ENCODE results near the gene CERCAM. TPM values are rescaled to one million over a fixed set of nuclear protein-coding genes. Genes with fewer than 3 reads are reported as not detected.

CERCAM gene
- total and polyA plus RNA-seq, 2 experiments from 2014 or later, result 525 to 596 TPM

DNA sequence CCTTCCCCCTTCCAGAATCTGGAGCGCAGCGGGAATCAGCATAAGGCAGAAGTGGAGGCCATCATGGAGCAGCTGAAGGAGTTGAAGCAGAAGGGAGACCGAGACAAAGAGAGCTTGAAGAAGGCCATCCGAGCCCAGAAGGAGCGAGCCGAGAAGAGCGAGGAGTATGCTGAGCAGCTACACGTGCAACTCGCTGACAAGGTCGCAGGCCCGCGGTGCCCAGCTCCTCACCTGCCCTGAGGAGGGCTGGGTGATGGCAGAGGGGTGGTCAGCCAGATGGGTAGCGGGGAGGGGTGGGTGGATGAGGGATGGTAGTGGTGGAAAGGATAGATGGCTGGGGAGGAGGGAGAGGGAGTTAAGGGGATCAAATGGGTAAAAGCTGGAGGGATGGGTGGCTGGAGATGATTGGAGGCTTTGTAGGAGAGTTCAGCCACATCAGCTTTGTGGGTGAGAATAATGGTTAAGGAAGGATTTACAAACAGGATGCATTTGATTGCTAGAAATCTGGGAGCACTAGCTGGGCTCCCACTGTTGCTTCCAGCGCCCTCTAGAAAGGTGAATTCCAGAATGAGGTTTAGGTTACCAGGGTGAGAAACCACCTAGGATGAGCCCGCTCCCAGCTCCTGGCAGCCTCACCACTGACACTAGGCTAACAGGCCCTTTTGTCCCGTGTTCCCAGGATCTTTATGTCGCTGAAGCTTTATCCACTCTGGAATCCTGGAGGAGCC lies 64.2 kb downstream of the CERCAM start:
- TF ChIP-seq EZH2 (IDR thresholded peaks at IDR 0.05; ENCODE audit: insufficient read depth, poor library complexity, severe bottlenecking) (no peak), EZH2phosphoT487 (IDR thresholded peaks at IDR 0.05; ENCODE audit: insufficient read depth, low read depth) (no peak)
- 89 to 91% methylated on average over 16 to 17 of the region's 17 CpGs for WGBS, 2 experiments (ENCODE audit: low coverage in 1 of 2, low lambda C conversion rate in 2 of 2, missing lambda C conversion rate in 2 of 2)
- no peak for DNase-seq
- in situ Hi-C loops (cut with MboI), result no loop called here
- H3K27ac ChIP-seq, result no peak overlapping the region
- no peaks in the 10 kb centered on the region for H4K20me1 ChIP-seq (ENCODE audit: insufficient read depth)
- H3K4me3 ChIP-seq, result no peak overlapping the region
- no peaks in the 10 kb centered on the region for H3K27me3 ChIP-seq (replicated peaks; ENCODE audit: insufficient read depth)
- no peaks in the 10 kb centered on the region for H3K9me3 ChIP-seq (ENCODE audit: low read depth)
- H2AFZ ChIP-seq, result no peak overlapping the region
- no peaks in the 10 kb centered on the region for H3K79me2 ChIP-seq (ENCODE audit: insufficient read depth)
- no peaks in the 10 kb centered on the region for H3F3A ChIP-seq (ENCODE audit: insufficient read depth)
- peaks cover 25% of the 10 kb centered on the region for H3K36me3 ChIP-seq (ENCODE audit: low read depth)
- H3K9ac ChIP-seq, result no peak overlapping the region
- H3K9me2 ChIP-seq (ENCODE audit: insufficient read depth), result no peaks in the 10 kb centered on the region
- H3K4me1 ChIP-seq (ENCODE audit: insufficient read depth), result no peaks in the 10 kb centered on the region
- no peak overlapping the region for H3K4me2 ChIP-seq (ENCODE audit: unreplicated experiment)

DNA sequence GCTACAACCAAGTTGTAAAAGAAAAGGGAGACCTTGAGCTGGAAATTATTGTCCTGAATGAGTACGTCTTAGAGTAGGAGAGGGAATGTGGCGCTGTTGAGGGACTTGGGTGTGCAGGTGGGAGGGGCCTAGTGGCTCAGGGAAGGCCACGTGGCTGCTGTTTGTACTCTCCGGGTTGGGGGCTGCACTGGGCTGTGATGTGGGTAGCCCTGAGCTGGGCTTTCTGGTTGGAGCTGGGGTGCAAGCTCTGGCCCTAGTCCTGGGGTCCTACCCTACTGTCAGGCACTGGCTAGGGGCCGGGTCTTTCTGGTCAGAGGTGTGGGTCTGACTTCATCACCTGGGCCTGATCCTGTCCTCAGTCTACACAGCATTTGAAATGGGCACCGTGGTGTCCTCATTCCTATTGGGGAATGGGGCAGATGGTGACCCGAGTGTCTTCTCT lies 64.8 kb downstream of the CERCAM start:
- 79 to 80% methylated on average over 7 of the region's 7 CpGs for WGBS, 2 experiments (ENCODE audit: low coverage in 1 of 2, low lambda C conversion rate in 2 of 2, missing lambda C conversion rate in 2 of 2)
- no peak overlapping the region for H3K4me2 ChIP-seq (ENCODE audit: unreplicated experiment)
- peaks cover 19% of the 10 kb centered on the region for H3K36me3 ChIP-seq (ENCODE audit: low read depth)

DNA sequence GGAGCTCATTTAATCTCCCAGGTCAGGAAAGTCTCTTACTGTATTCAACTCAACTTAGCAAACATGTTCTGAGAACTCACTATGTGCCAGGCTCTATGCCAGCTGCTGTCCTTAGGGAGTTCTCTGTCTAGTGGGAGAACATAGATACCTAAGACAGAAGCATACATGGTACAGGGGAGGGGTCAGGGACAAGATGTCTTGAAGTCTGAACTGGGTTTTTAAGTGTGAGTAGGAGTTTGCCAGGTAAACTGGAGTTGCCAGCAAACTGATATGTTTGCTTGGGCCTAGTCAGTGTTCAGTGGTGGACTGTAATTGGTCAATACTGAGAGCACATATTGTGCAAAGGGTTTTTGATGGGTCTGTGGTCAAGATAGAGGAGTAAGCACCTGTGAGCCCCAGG lies 65.5 kb downstream of the CERCAM start:
- H3K79me2 ChIP-seq (ENCODE audit: insufficient read depth), result no peaks in the 10 kb centered on the region
- H3K4me1 ChIP-seq (ENCODE audit: insufficient read depth), result no peaks in the 10 kb centered on the region
- in situ Hi-C loops (cut with MboI), result no loop called here
- H3F3A ChIP-seq (ENCODE audit: insufficient read depth), result no peaks in the 10 kb centered on the region
- H3K27ac ChIP-seq, result no peak overlapping the region
- H3K4me3 ChIP-seq, result no peak overlapping the region
- no peaks in the 10 kb centered on the region for H4K20me1 ChIP-seq (ENCODE audit: insufficient read depth)
- no peak for DNase-seq
- H3K9ac ChIP-seq, result no peak overlapping the region
- H3K27me3 ChIP-seq (replicated peaks; ENCODE audit: insufficient read depth), result no peaks in the 10 kb centered on the region
- H3K9me2 ChIP-seq (ENCODE audit: insufficient read depth), result no peaks in the 10 kb centered on the region
- no peak overlapping the region for H2AFZ ChIP-seq
- TF ChIP-seq EZH2 (IDR thresholded peaks at IDR 0.05; ENCODE audit: insufficient read depth, poor library complexity, severe bottlenecking), result no peak
- TF ChIP-seq EZH2phosphoT487 (IDR thresholded peaks at IDR 0.05; ENCODE audit: insufficient read depth, low read depth), result no peak
- H3K36me3 ChIP-seq (ENCODE audit: low read depth), result peaks cover 19% of the 10 kb centered on the region
- H3K4me2 ChIP-seq (ENCODE audit: unreplicated experiment), result no peak overlapping the region
- H3K9me3 ChIP-seq (ENCODE audit: low read depth), result no peaks in the 10 kb centered on the region

More for the DNA sequence above, 64.8 kb downstream of the CERCAM start:
- no peak for DNase-seq
- in situ Hi-C loops (cut with MboI), result no loop called here
- Histone ChIP-seq H3K9ac (no peak overlapping the region), H3K79me2 (ENCODE audit: insufficient read depth) (no peaks in the 10 kb centered on the region), H3K9me3 (ENCODE audit: low read depth) (no peaks in the 10 kb centered on the region), H3K27ac (no peak overlapping the region), H4K20me1 (ENCODE audit: insufficient read depth) (no peaks in the 10 kb centered on the region), H3K27me3 (replicated peaks; ENCODE audit: insufficient read depth) (no peaks in the 10 kb centered on the region), H3K9me2 (ENCODE audit: insufficient read depth) (no peaks in the 10 kb centered on the region), H3K4me1 (ENCODE audit: insufficient read depth) (no peaks in the 10 kb centered on the region), H2AFZ (no peak overlapping the region), H3K4me3 (no peak overlapping the region), H3F3A (ENCODE audit: insufficient read depth) (no peaks in the 10 kb centered on the region)
- no peak for TF ChIP-seq EZH2phosphoT487 (IDR thresholded peaks at IDR 0.05; ENCODE audit: insufficient read depth, low read depth)
- no peak for TF ChIP-seq EZH2 (IDR thresholded peaks at IDR 0.05; ENCODE audit: insufficient read depth, poor library complexity, severe bottlenecking)

MicroRNAs within 50 kb of the gene (microRNA counts, 767-probe panel; counts per million panel counts)
- microRNA hsa-miR-219-2-3p, result 447 counts per million, percentile 86 among the panel's probes with 10 or more counts

Small RNA genes lying within 50 kb of the gene (microRNA-seq; reads per million reads assigned to microRNA genes)
- gene MIR219B (ENCODE audit: borderline number of aligned reads), result not detected

Other genes with a start within 250 kb of the CERCAM start
- gene CIZ1, start 229.3 kb upstream of the CERCAM start, total RNA-seq (2014; rRNA removed; shearing (Covaris generic)), result 39.1 and 48.5 TPM in 2 replicates
- gene CIZ1, start 229.3 kb upstream of the CERCAM start, polyA plus RNA-seq (2016; fragmentation: Nextera tagmentation; extraction: Ambion mirVana), result 73.1 and 74.7 TPM in 2 replicates
- gene DNM1, start 217.5 kb upstream of the CERCAM start, total RNA-seq (2014; rRNA removed; shearing (Covaris generic)), result 11.3 and 12.1 TPM in 2 replicates
- 13.7 and 19.0 TPM in 2 replicates for gene DNM1, start 217.5 kb upstream of the CERCAM start, polyA plus RNA-seq (2016; fragmentation: Nextera tagmentation; extraction: Ambion mirVana)
- 116 and 121 TPM in 2 replicates for gene GOLGA2, start 144.8 kb upstream of the CERCAM start, total RNA-seq (2014; rRNA removed; shearing (Covaris generic))
- 32.9 and 35.1 TPM in 2 replicates for gene GOLGA2, start 144.8 kb upstream of the CERCAM start, polyA plus RNA-seq (2016; fragmentation: Nextera tagmentation; extraction: Ambion mirVana)
- 32.8 and 43.3 TPM in 2 replicates for gene SWI5, start 144.6 kb upstream of the CERCAM start, total RNA-seq (2014; rRNA removed; shearing (Covaris generic))
- 60.7 and 64.9 TPM in 2 replicates for gene SWI5, start 144.6 kb upstream of the CERCAM start, polyA plus RNA-seq (2016; fragmentation: Nextera tagmentation; extraction: Ambion mirVana)
- 10.0 and 13.8 TPM in 2 replicates for gene TRUB2, start 98.4 kb upstream of the CERCAM start, total RNA-seq (2014; rRNA removed; shearing (Covaris generic))
- 30.3 and 33.2 TPM in 2 replicates for gene TRUB2, start 98.4 kb upstream of the CERCAM start, polyA plus RNA-seq (2016; fragmentation: Nextera tagmentation; extraction: Ambion mirVana)
- gene COQ4, start 98.0 kb upstream of the CERCAM start, total RNA-seq (2014; rRNA removed; shearing (Covaris generic)), result 29.1 and 46.8 TPM in 2 replicates
- gene COQ4, start 98.0 kb upstream of the CERCAM start, polyA plus RNA-seq (2016; fragmentation: Nextera tagmentation; extraction: Ambion mirVana), result 34.1 and 36.0 TPM in 2 replicates
- gene SLC27A4, start 80.3 kb upstream of the CERCAM start, total RNA-seq (2014; rRNA removed; shearing (Covaris generic)), result 22.9 and 30.9 TPM in 2 replicates
- gene SLC27A4, start 80.3 kb upstream of the CERCAM start, polyA plus RNA-seq (2016; fragmentation: Nextera tagmentation; extraction: Ambion mirVana), result 11.8 and 12.3 TPM in 2 replicates
- gene URM1, start 49.5 kb upstream of the CERCAM start, total RNA-seq (2014; rRNA removed; shearing (Covaris generic)), result 39.2 and 59.2 TPM in 2 replicates
- 60.9 and 64.4 TPM in 2 replicates for gene URM1, start 49.5 kb upstream of the CERCAM start, polyA plus RNA-seq (2016; fragmentation: Nextera tagmentation; extraction: Ambion mirVana)
- 29.5 and 37.9 TPM in 2 replicates for gene ODF2, start 35.1 kb downstream of the CERCAM start, total RNA-seq (2014; rRNA removed; shearing (Covaris generic))
- gene ODF2, start 35.1 kb downstream of the CERCAM start, polyA plus RNA-seq (2016; fragmentation: Nextera tagmentation; extraction: Ambion mirVana), result 32.1 and 34.8 TPM in 2 replicates
- gene GLE1, start 83.9 kb downstream of the CERCAM start, total RNA-seq (2014; rRNA removed; shearing (Covaris generic)), result 27.1 and 31.5 TPM in 2 replicates
- 18.1 and 18.5 TPM in 2 replicates for gene GLE1, start 83.9 kb downstream of the CERCAM start, polyA plus RNA-seq (2016; fragmentation: Nextera tagmentation; extraction: Ambion mirVana)
- 275 and 287 TPM in 2 replicates for gene SPTAN1, start 131.7 kb downstream of the CERCAM start, total RNA-seq (2014; rRNA removed; shearing (Covaris generic))
- gene SPTAN1, start 131.7 kb downstream of the CERCAM start, polyA plus RNA-seq (2016; fragmentation: Nextera tagmentation; extraction: Ambion mirVana), result 139 and 144 TPM in 2 replicates
- 64.5 and 93.1 TPM in 2 replicates for gene DYNC2I2, start 236.0 kb downstream of the CERCAM start, total RNA-seq (2014; rRNA removed; shearing (Covaris generic))
- gene DYNC2I2, start 236.0 kb downstream of the CERCAM start, polyA plus RNA-seq (2016; fragmentation: Nextera tagmentation; extraction: Ambion mirVana), result 58.8 and 60.8 TPM in 2 replicates